T-helper 2 cell treated with Interferon-gamma antibody and Interleukin-4, amounts not matched to agents 5 μg/mL and 100 μg/mL, for 36 hours (primary cell): ENCODE results near the gene PLAAT4.
A peak's percentile ranks its signal among the peaks of the same experiment; 100 is the strongest.
"Not testable (repeated sequence)": the region's sequence is repeated elsewhere in the genome, so short reads cannot be mapped to it uniquely, and the experiment has no call there.

Experiments
- DNase-seq: peaks from one replicate; pipeline ENCODE4 v3.0.0; 2021; ENCODE audit warnings: low spot score
- H3K27ac Mint-ChIP-seq: one replicate; pipeline ENCODE4 v1.8.0; 2021; ENCODE audit warnings: mild to moderate bottlenecking, mixed read lengths
- H3K27me3 Mint-ChIP-seq: one replicate; pipeline ENCODE4 v1.8.0; 2021; ENCODE audit warnings: low read depth, mixed read lengths
- H3K36me3 Mint-ChIP-seq: one replicate; pipeline ENCODE4 v1.8.0; 2021; ENCODE audit warnings: low read depth, mixed read lengths
- H3K4me1 Mint-ChIP-seq: one replicate; pipeline ENCODE4 v1.8.0; 2021; ENCODE audit warnings: low read depth, mixed read lengths
- H3K4me3 Mint-ChIP-seq: one replicate; pipeline ENCODE4 v1.8.0; 2022; ENCODE audit warnings: mild to moderate bottlenecking, moderate library complexity, mixed read lengths
- H3K9me3 Mint-ChIP-seq: one replicate; pipeline ENCODE4 v1.8.0; 2021; ENCODE audit warnings: mixed read lengths

The PLAAT4 gene

GRCh38 chr11:63558459-63559157 is 22.0 kb downstream of the PLAAT4 start:
- peaks cover 42% of the 10 kb centered on the region for H3K4me1 Mint-ChIP-seq

GRCh38 chr11:63560506-63561180 is 24.0 kb downstream of the PLAAT4 start:
- no peaks in the 10 kb centered on the region for H3K36me3 Mint-ChIP-seq
- DNase-seq: no peak
- no peaks in the 10 kb centered on the region for H3K27me3 Mint-ChIP-seq
- peaks cover 46% of the 10 kb centered on the region for H3K4me1 Mint-ChIP-seq
- no peaks in the 10 kb centered on the region for H3K9me3 Mint-ChIP-seq
- no peak overlapping the region for H3K4me3 Mint-ChIP-seq
- H3K27ac Mint-ChIP-seq: peak overlapping the region; percentile 20

More at GRCh38 chr11:63558459-63559157, 22.0 kb downstream of the PLAAT4 start:
- no peak for DNase-seq
- peaks cover 2% of the 10 kb centered on the region for H3K36me3 Mint-ChIP-seq
- no peaks in the 10 kb centered on the region for H3K9me3 Mint-ChIP-seq
- H3K4me3 Mint-ChIP-seq: no peak overlapping the region
- H3K27me3 Mint-ChIP-seq: no peaks in the 10 kb centered on the region
- no peak overlapping the region for H3K27ac Mint-ChIP-seq

- no peak for DNase-seq
- no peaks in the 10 kb centered on the region for H3K27me3 Mint-ChIP-seq
- H3K27ac Mint-ChIP-seq: peak within 1 kb of the TSS; percentile 58
- H3K36me3 Mint-ChIP-seq: no peaks in the 10 kb centered on the region
- H3K4me1 Mint-ChIP-seq: peaks cover 52% of the 10 kb centered on the region
- no peaks in the 10 kb centered on the region for H3K9me3 Mint-ChIP-seq
- peak within 1 kb of the TSS; percentile 16 for H3K4me3 Mint-ChIP-seq
These were observed 26.8 kb downstream of the PLAAT4 start, which contains the start of gene PLAAT2 for GRCh38 chr11:63563201-63564055. PLAAT2 (minus strand) TSS chr11:63563379; CDS start chr11:63563324, 55 bp downstream.

- peak; percentile 66 for DNase-seq
- Mint-ChIP-seq H3K27ac (peak overlapping the region; percentile 58), H3K36me3 (peaks cover 1% of the 10 kb centered on the region), H3K4me1 (peaks cover 54% of the 10 kb centered on the region), H3K27me3 (no peaks in the 10 kb centered on the region), H3K9me3 (no peaks in the 10 kb centered on the region), H3K4me3 (peak overlapping the region; percentile 32)
These were observed 27.6 kb downstream of the PLAAT4 start for GRCh38 chr11:63564056-63564774.

GRCh38 chr11:63564784-63565350 is 28.3 kb downstream of the PLAAT4 start:
- no peak for DNase-seq
- Mint-ChIP-seq H3K27ac (peak overlapping the region; percentile 58), H3K4me1 (peaks cover 52% of the 10 kb centered on the region), H3K9me3 (no peaks in the 10 kb centered on the region), H3K36me3 (peaks cover 1% of the 10 kb centered on the region), H3K27me3 (no peaks in the 10 kb centered on the region), H3K4me3 (peak overlapping the region; percentile 32)

GRCh38 chr11:63567044-63567840 is 30.6 kb downstream of the PLAAT4 start:
- Mint-ChIP-seq H3K4me1 (peaks cover 42% of the 10 kb centered on the region), H3K27ac (peak overlapping the region; percentile 93), H3K9me3 (no peaks in the 10 kb centered on the region), H3K27me3 (peaks cover 17% of the 10 kb centered on the region), H3K4me3 (peak overlapping the region; percentile 63), H3K36me3 (peaks cover 1% of the 10 kb centered on the region)
- DNase-seq: peak; percentile 78

- H3K9me3 Mint-ChIP-seq: no peaks in the 10 kb centered on the region
- no peak overlapping the region for H3K4me3 Mint-ChIP-seq
- DNase-seq: no peak
- H3K27ac Mint-ChIP-seq: no peak overlapping the region
- H3K27me3 Mint-ChIP-seq: peaks cover 19% of the 10 kb centered on the region
- H3K36me3 Mint-ChIP-seq: peaks cover 1% of the 10 kb centered on the region
- peaks cover 35% of the 10 kb centered on the region for H3K4me1 Mint-ChIP-seq
These were observed 33.0 kb downstream of the PLAAT4 start for GRCh38 chr11:63569570-63569969.

- H3K4me1 Mint-ChIP-seq: peaks cover 22% of the 10 kb centered on the region
- H3K27me3 Mint-ChIP-seq: peaks cover 19% of the 10 kb centered on the region
- peaks cover 1% of the 10 kb centered on the region for H3K36me3 Mint-ChIP-seq
- H3K9me3 Mint-ChIP-seq: no peaks in the 10 kb centered on the region
- H3K27ac Mint-ChIP-seq: peak overlapping the region; percentile 26
- DNase-seq: no peak
- no peak overlapping the region for H3K4me3 Mint-ChIP-seq
These were observed 35.5 kb downstream of the PLAAT4 start for GRCh38 chr11:63572026-63572688.

GRCh38 chr11:63573881-63574855 is 37.6 kb downstream of the PLAAT4 start:
- peak; percentile 23 for DNase-seq
- H3K9me3 Mint-ChIP-seq: no peaks in the 10 kb centered on the region
- H3K4me1 Mint-ChIP-seq: peaks cover 12% of the 10 kb centered on the region
- peak overlapping the region; percentile 79 for H3K4me3 Mint-ChIP-seq
- H3K27ac Mint-ChIP-seq: peak overlapping the region; percentile 82
- peaks cover 3% of the 10 kb centered on the region for H3K36me3 Mint-ChIP-seq
- peaks cover 19% of the 10 kb centered on the region for H3K27me3 Mint-ChIP-seq

- no peak for DNase-seq
- Mint-ChIP-seq H3K36me3 (peaks cover 3% of the 10 kb centered on the region), H3K9me3 (peaks cover 2% of the 10 kb centered on the region), H3K27ac (peak overlapping the region; percentile 82), H3K4me1 (peaks cover 12% of the 10 kb centered on the region), H3K4me3 (peak overlapping the region; percentile 79), H3K27me3 (peaks cover 18% of the 10 kb centered on the region)
These were observed 38.4 kb downstream of the PLAAT4 start for GRCh38 chr11:63574856-63575602.

GRCh38 chr11:63578882-63579281 is 42.3 kb downstream of the PLAAT4 start:
- not testable (repeated sequence) for H3K36me3 Mint-ChIP-seq, H3K27me3 Mint-ChIP-seq, H3K4me3 Mint-ChIP-seq, H3K27ac Mint-ChIP-seq, DNase-seq
- peaks cover 23% of the 10 kb centered on the region for H3K9me3 Mint-ChIP-seq
- H3K4me1 Mint-ChIP-seq: peaks cover 20% of the 10 kb centered on the region
